GM12878 (cell line): ENCODE results near the gene SHPK. TPM values are rescaled to one million over a fixed set of nuclear protein-coding genes. Genes with fewer than 3 reads are reported as not detected.

ENCODE experiments used
- ATAC-seq: fragments of 200-7000 bp; cut with Tn5 transposase; 3 replicates; pipeline ENCODE4 v1.9.1; 2020; ENCODE audit warnings: mild to moderate bottlenecking, moderate library complexity
- BruUV-seq: library from RNA; stranded (reverse); fragments of 400-500 nt; replicated peaks from 2 replicates; lab custom pipeline; 2021; lab: Mats Ljungman, UMichigan
- CTCF ChIA-PET: fragments of 300-600 bp; sonication (Branson Sonifier 250); formaldehyde crosslinking; extraction: SDS; loops from one replicate; lab custom pipeline; 2021; ENCODE audit warnings: inconsistent platforms; lab: Yijun Ruan, JAX
- POLR2A ChIA-PET: fragments of 350-600 bp; formaldehyde crosslinking; extraction: SDS; loops from one replicate; lab custom pipeline; 2021; ENCODE audit warnings: inconsistent platforms; lab: Charles Lee
- RAD21 ChIA-PET: fragments of 300-600 bp; sonication (Branson Sonifier 250); formaldehyde crosslinking; loops from one replicate; lab custom pipeline; 2023; ENCODE audit warnings: antibody characterized with exemption; ENCODE audit not compliant: unreplicated experiment; lab: Charles Lee
- SMC1A ChIA-PET: fragments of 300-600 bp; sonication (Branson Sonifier 250); formaldehyde crosslinking; loops from one replicate; lab custom pipeline; 2023; ENCODE audit not compliant: unreplicated experiment, uncharacterized antibody; lab: Charles Lee
- DNase-seq: peaks from one replicate; pipeline ENCODE4 v3.0.0-alpha.2; 2011; ENCODE audit warnings: low read depth, low spot score
- FAIRE-seq: peaks from 3 replicates; lab custom pipeline; 2011; peaks lifted over from hg19 to GRCh38; lab: Jason Lieb, UNC
- H2AFZ ChIP-seq: 2 replicates; pipeline ENCODE4 v1.6.0; 2011; ENCODE audit warnings: low read depth, low read length, control low read depth; ENCODE audit not compliant: control insufficient read depth
- H3K27ac ChIP-seq: 2 replicates; pipeline ENCODE4 v1.5.1; 2011; ENCODE audit warnings: control low read depth; ENCODE audit not compliant: control insufficient read depth, insufficient read depth
- H3K27me3 ChIP-seq, 2 experiments: replicated peaks in 1 of 2; 2 replicates each; pipeline versions ENCODE4 v1.6.0 to v1.6.1; 2011; ENCODE audit warnings: low read length in 1 of 2; ENCODE audit not compliant: control insufficient read depth in 2 of 2, insufficient read depth in 2 of 2
- H3K36me3 ChIP-seq, 2 experiments: 2 replicates each; pipeline ENCODE4 v1.5.1; 2011; ENCODE audit warnings: low read length in 1 of 2; ENCODE audit not compliant: control insufficient read depth in 2 of 2, insufficient read depth in 2 of 2
- H3K4me1 ChIP-seq: 2 replicates; pipeline ENCODE4 v1.6.1; 2011; ENCODE audit warnings: mild to moderate bottlenecking, low read length, moderate library complexity, mixed read lengths; ENCODE audit not compliant: control insufficient read depth, insufficient read depth
- H3K4me2 ChIP-seq: 2 replicates; pipeline ENCODE4 v1.6.0; 2011; ENCODE audit warnings: control low read depth; ENCODE audit not compliant: control insufficient read depth, insufficient read depth
- H3K4me3 ChIP-seq: fragments of 200-600 bp; sonication (generic); 2 replicates; pipeline ENCODE4 v1.5.1; 2016
- H3K79me2 ChIP-seq: 2 replicates; pipeline ENCODE4 v1.6.0; 2011; ENCODE audit warnings: low read length; ENCODE audit not compliant: control insufficient read depth, insufficient read depth
- H3K9ac ChIP-seq: 2 replicates; pipeline ENCODE4 v1.8.0; 2011; ENCODE audit warnings: low read length, control low read depth, mixed read lengths; ENCODE audit not compliant: control insufficient read depth, insufficient read depth
- H3K9me3 ChIP-seq: replicated peaks from 3 replicates; pipeline ENCODE4 v1.5.1; 2011; ENCODE audit warnings: mild to moderate bottlenecking, low read length; ENCODE audit not compliant: control insufficient read depth, insufficient read depth
- H4K20me1 ChIP-seq: 2 replicates; pipeline ENCODE4 v1.6.0; 2011; ENCODE audit not compliant: control insufficient read depth, insufficient read depth
- BCL11A ChIP-seq: IDR thresholded peaks from 2 replicates; pipeline ENCODE4 v1.6.1; 2011; ENCODE audit warnings: low read depth, low read length
- CBX3 ChIP-seq: fragments of 200-600 bp; sonication (generic); IDR thresholded peaks from 2 replicates; pipeline ENCODE4 v1.6.1; 2016; ENCODE audit warnings: low read depth, borderline replicate concordance
- GATAD2B ChIP-seq: fragments of 450-650 bp; conservative IDR thresholded peaks from 2 replicates; pipeline ENCODE4 v1.6.1; 2017; ENCODE audit warnings: low read depth, mild to moderate bottlenecking, moderate library complexity
- JUND ChIP-seq: IDR thresholded peaks from 2 replicates; pipeline ENCODE4 v1.6.1; 2012; ENCODE audit warnings: low read depth, mild to moderate bottlenecking, low read length, improper control_type of control experiment, moderate library complexity
- NFYA ChIP-seq: IDR thresholded peaks from 2 replicates; pipeline ENCODE4 v1.6.1; 2011; ENCODE audit warnings: low read depth, mild to moderate bottlenecking, low read length, improper control_type of control experiment, borderline replicate concordance
- RAD21 ChIP-seq: IDR thresholded peaks from 2 replicates; pipeline ENCODE4 v1.6.1; 2011; ENCODE audit warnings: mild to moderate bottlenecking, low read depth, low read length, moderate library complexity; ENCODE audit not compliant: insufficient read depth
- TCF3 ChIP-seq: IDR thresholded peaks from 2 replicates; pipeline ENCODE4 v1.6.1; 2012; ENCODE audit warnings: low read depth, mild to moderate bottlenecking, low read length, borderline replicate concordance; ENCODE audit not compliant: insufficient read depth
- YBX1 ChIP-seq: fragments of 450-650 bp; IDR thresholded peaks from 2 replicates; pipeline ENCODE4 v1.6.1; 2016; ENCODE audit warnings: antibody characterized with exemption
- ZNF592 ChIP-seq: fragments of 450-650 bp; IDR thresholded peaks from 2 replicates; pipeline ENCODE4 v1.6.1; 2017; ENCODE audit warnings: mild to moderate bottlenecking, moderate library complexity
- WGBS: methylation state at CpG from one replicate; pipeline ENCODE4 v1.1.6; 2016; ENCODE audit warnings: low lambda C conversion rate; ENCODE audit not compliant: insufficient replicate concordance, insufficient coverage; ENCODE audit errors: missing lambda C conversion rate; 5-methylcytosine and 5-hydroxymethylcytosine counted together
- in situ Hi-C: fragments of 300-500 bp; cut with MboI; formaldehyde crosslinking; loops from 9 replicates; pipeline ENCODE4 v1.14.3; 2018; ENCODE audit warnings: mixed read lengths
- intact Hi-C: fragments of 100-400 bp; cut with micrococcal nuclease; formaldehyde crosslinking; loops from one replicate; pipeline ENCODE4 v1.14.2; 2022; ENCODE audit not compliant: unreplicated experiment
- polyA plus RNA-seq, 11 experiments: library from polyadenylated mRNA; depleted of rRNA in 4 of 11; unstranded in 6 of 11; stranded (reverse) in 5 of 11; fragments of >200 nt; fragmentation: Nextera tagmentation in 4 of 11; fragmentation: Illumina TruSeq in 1 of 11; extraction: Ambion mirVana in 4 of 11; extraction: Trizol in 1 of 11; gene quantifications; 1 replicate in 1 of 11; 2 replicates in 10 of 11; pipeline versions ENCODE4 v1.2.1 to v1.2.3, GENCODE V29; 2011 to 2016; ENCODE audit warnings: inconsistent platforms in 2 of 11, missing spikeins in 2 of 11, low read depth in 1 of 11
- total RNA-seq, 4 experiments: library from RNA; depleted of rRNA in 3 of 4; stranded (reverse); fragments of >200 nt in 3 of 4; fragmentation: Illumina TruSeq in 1 of 4; extraction: Trizol in 1 of 4; gene quantifications; 2 replicates each; pipeline versions ENCODE4 v1.2.1 to v1.2.3, GENCODE V29; 2013 to 2021
- TF ChIP-seq, protein P1 (sequence below): fragments of 450-650 bp; IDR thresholded peaks from 2 replicates; pipeline ENCODE4 v1.6.1; 2018; ENCODE audit warnings: borderline replicate concordance, mild to moderate bottlenecking; ENCODE audit not compliant: partially characterized antibody
- TF ChIP-seq, protein P2 (sequence below): fragments of 450-650 bp; IDR thresholded peaks from 2 replicates; pipeline ENCODE4 v1.6.1; 2016; ENCODE audit warnings: mild to moderate bottlenecking

The SHPK gene
- total and polyA plus RNA-seq, 10 of the 15 experiments (the other 5 are each of a cell fraction or from before 2014, with no cell fraction given) = 1.7 to 16.6 (median 12.9) TPM

DNA sequence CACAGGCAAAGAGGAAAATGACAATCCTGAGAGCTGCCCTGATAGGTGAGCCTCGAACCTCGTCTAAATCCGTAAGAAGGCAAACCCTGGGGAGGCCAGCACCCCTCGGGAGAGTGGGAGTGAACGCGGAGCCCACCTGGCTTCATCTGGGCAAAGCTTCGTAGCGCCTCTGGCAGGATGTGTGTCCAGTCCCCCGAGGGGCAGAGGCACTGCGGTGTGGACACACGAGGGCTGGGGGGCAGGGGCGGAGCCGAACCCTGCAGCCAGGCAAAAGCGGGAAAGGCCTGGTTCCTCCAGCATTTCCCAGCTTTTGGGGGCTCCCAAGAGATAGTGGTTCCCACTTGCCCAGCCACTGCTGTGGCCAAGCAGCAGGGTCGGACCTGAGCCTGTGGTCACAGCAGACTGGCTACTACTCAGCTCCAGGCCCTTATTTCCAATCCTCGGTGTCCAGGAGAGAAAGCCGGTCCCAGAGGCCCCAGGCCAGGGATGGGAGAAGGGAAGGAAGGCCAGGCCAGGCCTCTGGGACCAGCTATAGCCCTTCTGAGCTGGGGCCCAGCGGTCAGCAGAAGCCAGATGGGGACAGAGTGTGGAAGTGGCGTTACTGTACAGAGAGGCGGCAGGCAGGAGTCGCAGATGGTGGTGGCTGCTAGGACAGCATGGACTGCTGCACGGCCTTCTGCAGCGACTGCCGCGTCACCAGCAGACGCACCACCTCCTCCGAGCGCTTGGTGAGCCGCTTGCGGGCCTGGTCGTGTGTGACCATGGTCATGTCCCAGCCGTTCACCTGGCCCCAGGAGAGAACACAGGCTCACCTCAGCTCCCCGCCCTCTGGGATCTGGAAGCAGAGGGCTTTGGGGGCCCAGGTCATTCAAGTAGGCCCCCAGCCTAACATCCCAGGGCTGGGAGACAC, 27.3 kb upstream of the SHPK start (continued):
- TF ChIP-seq ZNF592 (no peak), TCF3 (no peak), JUND (no peak), CBX3 (no peak), RAD21 (no peak)
- TF ChIP-seq, all 136 proteins: peak for 0

- ChIA-PET POLR2A (no interaction called here), RAD21 (no interaction called here), SMC1A (interaction anchor here (0.5 kb wide), 1 partner anchor 769 kb away, joined by 3 read pairs; no protein-coding TSS in a partner anchor), CTCF (no interaction called here)
- no peaks in the 10 kb centered on the region for H3K9me3 ChIP-seq
- intact Hi-C loops = loop anchor here (10.0 kb wide), 1 partner anchor 106 kb away; the partner anchor contains the start of gene TRPV3
- no peaks in the 10 kb centered on the region for H3K4me1 ChIP-seq
- DNase-seq (no peak), FAIRE-seq (no peak), ATAC-seq (no peak)
- BruUV-seq = no TSS peak
- WGBS = 89% methylated on average over 23 of the region's 23 CpGs
- H3K79me2 ChIP-seq = no peaks in the 10 kb centered on the region
- H3K4me3 ChIP-seq = no peak overlapping the region
- H3K27me3 ChIP-seq = no peaks in the 10 kb centered on the region
- no peaks in the 10 kb centered on the region for H3K36me3 ChIP-seq
- no peak overlapping the region for H3K9ac ChIP-seq
- no peak overlapping the region for H2AFZ ChIP-seq
- H4K20me1 ChIP-seq = no peaks in the 10 kb centered on the region
- in situ Hi-C loops = no loop called here
- H3K27ac ChIP-seq = no peak overlapping the region
- no peak overlapping the region for H3K4me2 ChIP-seq
- no peak for TF ChIP-seq GATAD2B
- TF ChIP-seq, protein P1, sequence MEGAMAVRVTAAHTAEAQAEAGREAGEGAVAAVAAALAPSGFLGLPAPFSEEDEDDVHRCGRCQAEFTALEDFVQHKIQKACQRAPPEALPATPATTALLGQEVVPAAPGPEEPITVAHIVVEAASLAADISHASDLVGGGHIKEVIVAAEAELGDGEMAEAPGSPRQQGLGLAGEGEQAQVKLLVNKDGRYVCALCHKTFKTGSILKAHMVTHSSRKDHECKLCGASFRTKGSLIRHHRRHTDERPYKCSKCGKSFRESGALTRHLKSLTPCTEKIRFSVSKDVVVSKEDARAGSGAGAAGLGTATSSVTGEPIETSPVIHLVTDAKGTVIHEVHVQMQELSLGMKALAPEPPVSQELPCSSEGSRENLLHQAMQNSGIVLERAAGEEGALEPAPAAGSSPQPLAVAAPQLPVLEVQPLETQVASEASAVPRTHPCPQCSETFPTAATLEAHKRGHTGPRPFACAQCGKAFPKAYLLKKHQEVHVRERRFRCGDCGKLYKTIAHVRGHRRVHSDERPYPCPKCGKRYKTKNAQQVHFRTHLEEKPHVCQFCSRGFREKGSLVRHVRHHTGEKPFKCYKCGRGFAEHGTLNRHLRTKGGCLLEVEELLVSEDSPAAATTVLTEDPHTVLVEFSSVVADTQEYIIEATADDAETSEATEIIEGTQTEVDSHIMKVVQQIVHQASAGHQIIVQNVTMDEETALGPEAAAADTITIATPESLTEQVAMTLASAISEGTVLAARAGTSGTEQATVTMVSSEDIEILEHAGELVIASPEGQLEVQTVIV = no peak
- TF ChIP-seq BCL11A = no peak
- TF ChIP-seq, protein P2, sequence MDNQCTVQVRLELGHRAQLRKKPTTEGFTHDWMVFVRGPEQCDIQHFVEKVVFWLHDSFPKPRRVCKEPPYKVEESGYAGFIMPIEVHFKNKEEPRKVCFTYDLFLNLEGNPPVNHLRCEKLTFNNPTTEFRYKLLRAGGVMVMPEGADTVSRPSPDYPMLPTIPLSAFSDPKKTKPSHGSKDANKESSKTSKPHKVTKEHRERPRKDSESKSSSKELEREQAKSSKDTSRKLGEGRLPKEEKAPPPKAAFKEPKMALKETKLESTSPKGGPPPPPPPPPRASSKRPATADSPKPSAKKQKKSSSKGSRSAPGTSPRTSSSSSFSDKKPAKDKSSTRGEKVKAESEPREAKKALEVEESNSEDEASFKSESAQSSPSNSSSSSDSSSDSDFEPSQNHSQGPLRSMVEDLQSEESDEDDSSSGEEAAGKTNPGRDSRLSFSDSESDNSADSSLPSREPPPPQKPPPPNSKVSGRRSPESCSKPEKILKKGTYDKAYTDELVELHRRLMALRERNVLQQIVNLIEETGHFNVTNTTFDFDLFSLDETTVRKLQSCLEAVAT = no peak
- no peak for TF ChIP-seq NFYA
- TF ChIP-seq YBX1 = no peak
Measured at GRCh38 chr17:3660311-3660891, 24.4 kb upstream of the SHPK start.
